HEK293T (cell line): ENCODE results near the gene ZNF263.
"Not testable (repeated sequence)": the region's sequence is repeated elsewhere in the genome, so short reads cannot be mapped to it uniquely, and the experiment has no call there.

Experiments used
- ELF4 ChIP-seq: fragments of 450-650 bp; IDR thresholded peaks from 2 replicates; pipeline ENCODE4 v1.6.1; 2017; ENCODE audit warnings: antibody characterized with exemption
- LEF1 ChIP-seq: fragments of 450-650 bp; IDR thresholded peaks from 2 replicates; pipeline ENCODE4 v1.6.1; 2017; ENCODE audit warnings: mild to moderate bottlenecking, borderline replicate concordance
- SP1 ChIP-seq: fragments of 450-650 bp; IDR thresholded peaks from 2 replicates; pipeline ENCODE4 v1.6.1; 2017
- SUZ12 ChIP-seq: fragments of 450-650 bp; IDR thresholded peaks from 2 replicates; pipeline ENCODE4 v1.6.1; 2016; ENCODE audit warnings: mild to moderate bottlenecking
- TARDBP ChIP-seq: fragments of 450-650 bp; IDR thresholded peaks from 2 replicates; pipeline ENCODE4 v1.6.1; 2016
- ZNF384 ChIP-seq: fragments of 450-650 bp; IDR thresholded peaks from 2 replicates; pipeline ENCODE4 v1.6.1; 2016

- TF ChIP-seq ZNF384, SP1, ELF4, TARDBP, SUZ12, LEF1: not testable (repeated sequence)
These were observed 12.6 kb upstream of the ZNF263 start for GRCh38 chr16:3270718-3271117.
